ENCODE data around the gene MATCAP1.

The MATCAP1 gene

GRCh38 chr16:67183627-67184452, at the start of gene MATCAP1:
Gene MATCAP1, minus strand, starts transcription at chr16:67183963. Its CDS starts 3,353 bp downstream, at chr16:67180610.
- DNase-seq, result peak; percentile 98

GRCh38 chr16:67230809-67231660, 47.3 kb upstream of the MATCAP1 start:
- no peak for DNase-seq

- no peak for DNase-seq
These were observed 46.4 kb upstream of the MATCAP1 start for GRCh38 chr16:67229906-67230808.

- no peak for DNase-seq
These were observed 45.1 kb upstream of the MATCAP1 start for GRCh38 chr16:67228905-67229304.

DNA sequence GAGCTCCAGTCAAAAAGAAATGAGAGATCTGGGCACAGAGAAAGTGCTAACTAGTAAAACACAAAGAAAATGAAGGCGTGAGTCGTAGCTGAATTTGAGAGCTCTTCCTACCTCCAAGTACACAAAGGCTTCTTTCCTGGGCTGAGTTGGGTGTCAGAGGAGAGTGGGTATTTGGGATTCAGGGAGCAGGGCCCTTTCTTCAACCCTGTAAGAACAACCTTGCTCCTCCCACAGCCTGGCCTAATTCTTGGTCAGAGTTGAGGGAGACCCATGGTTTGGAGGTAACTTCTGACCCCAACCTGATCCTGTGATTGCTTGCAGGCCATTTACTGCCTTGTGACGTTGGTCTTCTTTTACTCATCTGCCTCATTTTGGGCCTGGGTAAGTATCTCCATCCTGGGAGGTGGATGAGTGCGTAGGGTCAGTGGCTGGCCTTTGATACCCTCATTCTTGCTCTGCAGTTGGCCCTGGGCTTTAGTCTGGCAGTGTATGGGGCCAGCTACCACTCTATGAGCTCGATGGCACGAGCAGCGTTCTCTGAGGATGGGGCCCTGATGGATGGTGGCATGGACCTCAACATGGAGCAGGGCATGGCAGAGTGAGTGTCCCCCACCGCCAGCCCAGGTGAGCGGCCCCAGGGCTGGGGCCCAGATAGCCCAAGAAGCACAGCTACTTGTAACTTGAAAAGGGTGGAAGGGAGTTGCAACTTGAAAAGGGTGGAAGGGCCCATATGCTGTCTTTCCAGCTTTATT, 44.4 kb upstream of the MATCAP1 start:
- no peak for DNase-seq

DNA sequence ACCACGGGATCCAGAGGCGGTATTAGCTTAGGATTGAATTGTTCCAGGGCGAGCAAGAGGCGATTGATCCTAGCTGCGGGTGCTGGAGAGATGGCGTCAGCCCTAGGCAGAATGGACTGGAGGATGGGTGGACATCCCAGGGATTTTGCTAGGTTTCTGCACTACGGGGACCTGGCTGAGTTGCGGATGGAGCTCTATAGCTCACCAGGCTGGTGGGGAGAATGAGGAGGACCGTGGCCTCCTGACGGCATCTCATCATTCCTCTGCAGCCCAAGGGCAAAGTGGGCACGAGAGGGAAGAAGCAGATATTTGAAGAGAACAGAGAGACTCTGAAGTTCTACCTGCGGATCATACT, 43.8 kb upstream of the MATCAP1 start:
- DNase-seq, result no peak

- DNase-seq, result peak; percentile 100
These were observed 43.2 kb upstream of the MATCAP1 start, which contains the start of gene TMEM208 for GRCh38 chr16:67226804-67227566. Gene TMEM208, plus strand, starts transcription at chr16:67227130. Its CDS starts 89 bp downstream, at chr16:67227219.

DNA sequence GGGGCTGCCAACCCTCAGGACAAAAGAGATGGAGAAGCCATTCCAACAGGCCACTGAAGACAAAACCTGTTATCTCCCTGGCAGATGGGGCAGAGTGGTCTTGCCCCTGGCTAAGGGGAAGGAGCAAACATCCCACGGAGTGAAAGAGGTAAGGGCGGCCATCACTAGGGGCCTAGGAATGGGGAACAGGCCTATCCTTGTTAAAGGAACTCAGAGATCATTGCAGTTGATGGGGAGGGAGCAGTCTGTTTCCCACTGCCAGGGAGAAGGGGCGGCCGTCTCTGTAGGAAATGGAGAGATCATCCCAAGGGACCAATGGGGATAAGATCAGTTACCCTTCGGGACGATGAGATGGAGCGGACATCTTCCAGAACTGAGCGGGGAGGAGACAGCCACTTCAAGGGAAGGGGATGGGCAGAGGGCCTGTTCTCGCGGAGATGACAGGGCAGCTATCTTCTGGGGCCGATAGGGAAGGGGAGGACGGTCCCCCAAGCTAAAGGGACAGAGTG, 42.6 kb upstream of the MATCAP1 start:
- no peak for DNase-seq

- DNase-seq, result no peak
These were observed 40.2 kb upstream of the MATCAP1 start for GRCh38 chr16:67223992-67224391.

DNA sequence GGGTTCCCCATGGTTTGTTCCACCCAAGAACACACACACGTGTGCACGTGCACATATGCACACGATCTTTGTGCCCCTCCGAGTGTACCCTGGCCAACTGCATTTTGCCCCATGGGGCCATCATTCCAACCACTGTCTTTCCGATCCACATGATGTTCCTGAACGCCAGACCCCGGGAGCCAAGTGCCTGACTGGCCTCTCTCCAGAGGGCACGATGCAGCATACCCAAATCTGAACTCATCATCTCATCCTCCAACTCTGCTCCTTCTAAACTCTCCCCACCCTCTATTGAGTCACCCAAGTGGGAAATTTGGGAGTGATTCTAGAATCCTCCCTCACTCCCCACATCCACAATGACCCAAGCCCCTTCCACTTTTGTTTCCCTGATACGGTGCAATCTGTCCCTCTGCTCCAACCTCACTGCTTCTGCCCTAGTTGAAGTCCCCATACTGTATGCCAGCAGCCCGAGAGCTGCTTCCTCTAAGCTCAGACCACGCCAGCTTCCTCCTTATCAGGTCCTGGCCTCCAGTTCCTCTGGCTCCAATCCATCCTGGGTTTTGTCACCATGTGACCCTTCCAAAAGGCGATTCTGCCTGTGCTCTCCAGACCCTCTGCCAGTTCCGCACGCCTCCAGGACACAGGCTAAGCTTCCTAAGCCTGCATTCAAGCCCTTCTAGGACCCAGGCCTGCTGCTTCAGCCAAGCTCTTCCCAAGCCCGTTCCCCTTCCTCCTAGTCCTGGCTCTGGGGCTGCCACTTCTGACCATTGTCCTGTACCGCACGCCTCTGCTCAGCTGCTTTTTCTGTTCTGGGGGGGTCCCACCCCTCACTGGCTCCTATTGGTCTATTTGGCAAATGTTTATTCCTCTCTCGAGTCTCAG, 33.1 kb upstream of the MATCAP1 start:
- DNase-seq, result no peak

DNA sequence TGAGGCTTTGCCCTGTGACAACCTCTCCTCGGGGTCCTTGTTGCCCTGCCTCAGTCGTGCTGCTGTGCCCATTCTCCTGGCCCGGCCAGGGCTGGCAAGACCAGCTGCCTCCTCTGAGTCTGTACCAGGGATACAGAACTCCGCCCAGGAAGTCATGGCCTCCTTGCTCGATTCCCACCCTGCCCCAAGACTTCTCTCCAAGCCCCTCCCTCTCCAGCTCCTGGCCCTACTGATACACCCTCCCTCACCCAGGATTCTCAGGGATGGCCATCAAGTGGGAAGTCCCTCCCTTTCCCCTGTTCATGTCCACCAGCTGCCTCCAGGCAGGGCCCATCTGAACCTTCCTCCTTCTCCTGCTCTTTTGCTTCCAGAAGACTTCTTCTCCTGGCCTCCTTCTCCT, 31.9 kb upstream of the MATCAP1 start:
- no peak for DNase-seq

- no peak for DNase-seq
These were observed 29.6 kb upstream of the MATCAP1 start for GRCh38 chr16:67213197-67214019.

DNA sequence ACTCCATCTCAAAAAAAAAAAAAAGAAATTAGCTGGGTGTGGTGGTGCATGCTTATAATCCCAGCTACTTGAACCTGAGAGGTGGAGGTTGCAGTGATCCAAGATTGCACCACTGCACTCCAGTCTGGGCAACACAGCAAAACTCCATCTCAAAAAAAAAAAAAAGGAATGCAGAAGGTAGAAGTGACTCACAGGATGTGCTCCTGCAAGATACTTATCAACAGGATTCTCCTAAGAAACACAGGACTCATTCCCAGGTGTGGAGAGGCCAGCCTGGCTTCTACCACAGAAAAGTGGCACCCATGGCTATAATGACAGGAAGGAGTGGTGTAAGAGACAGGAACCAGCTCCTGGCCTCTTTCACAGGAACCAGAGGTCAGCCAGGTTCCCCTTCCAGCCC, 29.0 kb upstream of the MATCAP1 start:
- no peak for DNase-seq

GRCh38 chr16:67211674-67212073, 27.9 kb upstream of the MATCAP1 start:
- DNase-seq, result no peak

GRCh38 chr16:67210069-67210937, 26.5 kb upstream of the MATCAP1 start:
- no peak for DNase-seq

GRCh38 chr16:67209565-67209964, 25.8 kb upstream of the MATCAP1 start:
- DNase-seq, result no peak

DNA sequence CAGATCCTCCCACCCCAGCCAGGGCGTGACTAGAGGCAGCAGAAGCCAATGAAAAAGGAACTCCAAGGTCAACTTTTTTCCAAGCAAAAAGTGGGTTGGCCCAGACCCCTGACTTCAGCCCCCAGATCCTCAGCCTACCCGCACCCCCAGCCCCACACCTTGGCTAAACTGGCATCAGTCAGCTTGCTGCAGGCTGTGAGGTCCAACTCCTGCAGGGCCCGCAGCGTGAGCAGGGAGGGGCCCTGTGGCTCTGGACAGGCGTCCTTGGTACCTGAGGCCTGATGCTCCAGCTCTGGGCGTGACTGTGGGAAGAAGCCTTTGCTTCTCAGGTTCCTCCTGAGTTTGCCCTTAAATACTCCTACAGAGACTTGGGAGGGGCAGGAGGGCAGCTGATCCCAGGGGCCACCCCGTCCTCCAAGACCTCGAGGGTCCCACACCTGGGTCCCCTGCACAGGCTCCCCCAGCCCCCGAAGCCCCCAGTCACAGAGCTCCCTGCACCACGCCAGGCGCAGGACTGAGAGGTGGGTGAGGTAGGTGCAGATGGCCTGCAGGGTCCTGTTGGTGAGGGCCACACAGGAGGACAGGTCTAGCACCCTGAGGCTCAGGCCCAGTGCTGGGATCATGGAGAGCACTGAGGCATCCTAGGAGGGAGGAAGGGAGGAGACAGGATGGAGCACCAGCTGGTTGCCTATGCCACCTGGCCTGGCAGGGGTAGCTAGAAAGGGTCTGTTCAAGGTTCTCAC, 24.6 kb upstream of the MATCAP1 start:
- no peak for DNase-seq

All from activated CD4-positive, alpha-beta T cell treated with anti-CD3 and anti-CD28 coated beads, Interleukin-10, Interleukin-2, amounts not matched to agents 100 ng/mL and 50 ng/mL, durations not matched to agents 16 hours and 8 hours (primary cell).